GM19099 (cell line): ENCODE data around the gene MAST3.

Experiments
- POLR2A ChIP-seq: IDR thresholded peaks from 3 replicates; pipeline ENCODE4 v1.6.1; 2011; ENCODE audit warnings: low read depth; ENCODE audit not compliant: insufficient read length; ENCODE audit errors: extremely low read depth

The MAST3 gene

DNA sequence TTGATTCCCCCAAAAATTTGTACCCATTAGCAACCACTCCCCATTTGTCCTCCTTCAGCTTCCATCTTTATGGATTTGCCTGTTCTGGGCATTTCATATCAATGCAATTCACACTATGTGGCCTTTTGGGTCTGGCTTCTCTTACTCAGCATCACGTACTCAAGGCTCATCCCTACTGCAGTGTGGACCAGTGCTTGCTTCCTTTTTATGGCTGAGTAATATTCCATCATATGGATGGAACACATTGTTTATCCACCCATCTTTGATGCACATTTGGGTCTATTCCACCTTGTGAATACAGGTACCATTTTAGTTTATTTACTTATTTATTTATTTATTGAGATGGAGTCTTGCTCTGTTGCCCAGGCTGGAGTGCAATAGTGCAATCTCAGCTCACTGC is 42.9 kb downstream of the MAST3 start:
- TF ChIP-seq POLR2A: no peak

DNA sequence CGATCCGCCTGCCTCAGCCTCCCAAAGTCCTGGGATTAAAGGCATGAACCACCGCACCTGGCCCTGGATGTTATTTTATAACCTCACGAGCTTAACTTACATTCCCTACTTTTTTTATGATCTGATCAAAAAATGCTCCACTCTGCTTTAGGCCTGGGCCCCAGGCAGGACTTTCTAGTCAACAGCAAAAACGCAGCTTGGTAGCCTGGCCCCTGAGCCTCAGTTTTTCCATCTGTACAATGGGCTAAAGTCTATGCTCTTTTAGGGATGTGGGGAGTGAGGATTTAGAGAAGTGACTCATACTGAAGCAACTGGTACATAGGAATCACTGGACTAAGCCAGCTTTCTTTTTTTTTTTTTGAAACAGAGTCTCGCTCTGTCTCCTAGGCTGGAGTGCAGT is 43.5 kb downstream of the MAST3 start:
- TF ChIP-seq POLR2A: no peak

DNA sequence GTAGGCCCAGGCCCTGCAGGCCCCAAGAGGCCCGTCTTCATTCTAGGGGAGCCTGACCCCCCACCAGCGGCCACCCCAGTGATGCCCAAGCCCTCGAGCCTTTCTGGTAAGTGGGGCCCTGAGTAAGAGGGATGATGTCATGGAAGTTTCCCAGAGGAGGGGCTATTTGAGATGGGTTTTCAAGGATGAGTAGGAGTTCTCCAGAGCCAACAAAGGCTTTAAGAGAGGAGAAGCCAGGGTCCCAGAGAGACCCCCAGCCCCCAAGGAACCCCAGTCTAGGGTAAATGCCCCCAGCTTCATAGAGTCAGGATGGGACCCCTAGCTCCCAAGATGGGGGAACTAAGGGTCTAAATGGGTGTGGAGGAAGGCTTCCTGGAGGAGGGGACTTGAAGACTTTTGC is 46.3 kb downstream of the MAST3 start:
- no peak for TF ChIP-seq POLR2A

DNA sequence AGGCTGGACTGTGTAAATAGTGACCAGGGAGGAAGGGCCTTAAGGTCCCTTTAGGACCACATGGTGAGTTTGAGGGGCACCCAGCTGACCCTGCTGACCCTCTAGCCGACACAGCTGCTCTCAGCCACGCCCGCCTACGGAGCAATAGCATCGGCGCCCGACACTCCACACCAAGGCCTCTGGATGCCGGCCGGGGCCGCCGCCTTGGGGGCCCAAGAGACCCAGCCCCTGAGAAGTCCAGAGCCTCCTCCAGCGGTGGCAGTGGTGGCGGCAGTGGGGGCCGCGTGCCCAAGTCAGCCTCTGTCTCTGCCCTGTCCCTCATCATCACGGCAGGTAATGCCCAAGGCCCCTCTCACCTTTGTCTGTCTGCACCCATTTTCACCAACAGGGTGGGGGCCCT is 46.8 kb downstream of the MAST3 start:
- TF ChIP-seq POLR2A: no peak

DNA sequence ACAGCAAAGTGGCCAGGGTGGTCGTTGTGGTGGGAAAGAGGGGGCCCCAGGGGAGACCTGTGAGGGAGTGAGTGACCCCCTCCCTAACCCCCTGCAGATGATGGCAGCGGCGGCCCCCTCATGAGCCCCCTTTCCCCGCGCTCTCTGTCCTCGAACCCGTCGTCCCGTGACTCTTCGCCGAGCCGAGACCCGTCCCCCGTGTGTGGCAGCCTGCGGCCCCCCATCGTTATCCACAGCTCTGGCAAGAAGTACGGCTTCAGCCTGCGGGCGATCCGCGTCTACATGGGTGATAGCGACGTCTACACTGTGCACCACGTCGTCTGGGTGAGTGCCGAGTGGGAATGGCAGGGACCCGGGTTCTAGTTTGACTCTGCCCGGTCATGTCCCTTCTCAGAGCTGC is 47.3 kb downstream of the MAST3 start:
- no peak for TF ChIP-seq POLR2A

DNA sequence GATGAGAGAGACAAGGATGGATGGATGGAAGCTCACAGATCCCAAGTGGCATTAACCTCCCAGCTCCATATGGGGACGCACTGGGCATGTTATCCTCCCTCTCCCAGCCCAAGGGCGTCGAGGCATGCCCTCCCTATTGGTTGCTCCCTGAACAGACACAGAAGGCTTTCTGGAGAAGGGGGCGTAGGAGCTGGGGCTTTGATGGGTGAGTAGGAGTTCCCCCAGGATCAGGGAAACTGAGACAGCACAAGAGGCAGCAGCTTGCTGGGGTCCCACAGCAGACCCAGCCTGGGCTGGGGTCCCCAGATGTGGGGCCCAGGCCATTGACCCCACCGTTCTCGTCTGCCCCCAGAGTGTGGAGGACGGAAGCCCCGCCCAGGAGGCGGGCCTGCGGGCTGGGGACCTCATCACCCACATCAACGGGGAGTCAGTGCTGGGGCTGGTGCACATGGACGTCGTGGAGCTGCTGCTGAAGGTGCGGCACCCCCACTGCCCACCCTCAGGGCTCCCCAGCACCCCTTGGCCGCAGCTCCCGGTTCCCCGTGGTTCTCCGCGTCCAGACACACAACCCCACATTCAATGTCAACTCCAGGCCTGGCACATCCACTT is 47.9 kb downstream of the MAST3 start:
- TF ChIP-seq POLR2A: no peak

DNA sequence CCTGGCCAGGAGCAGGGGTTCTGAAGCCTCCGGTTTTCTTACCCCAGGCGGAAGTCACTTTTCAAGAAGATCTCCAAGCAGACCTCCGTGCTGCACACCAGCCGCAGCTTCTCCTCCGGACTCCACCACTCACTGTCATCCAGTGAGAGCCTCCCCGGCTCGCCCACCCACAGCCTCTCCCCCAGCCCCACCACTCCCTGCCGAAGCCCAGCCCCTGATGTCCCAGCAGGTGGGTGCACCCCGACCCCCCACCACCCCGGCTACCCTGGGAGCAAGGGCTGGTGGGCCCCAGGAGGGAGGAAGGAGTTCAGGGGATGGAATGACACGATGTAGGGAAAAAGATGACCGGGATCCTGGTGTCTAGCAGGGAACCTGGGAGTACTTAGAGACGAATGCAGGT is 49.8 kb downstream of the MAST3 start:
- TF ChIP-seq POLR2A: no peak

DNA sequence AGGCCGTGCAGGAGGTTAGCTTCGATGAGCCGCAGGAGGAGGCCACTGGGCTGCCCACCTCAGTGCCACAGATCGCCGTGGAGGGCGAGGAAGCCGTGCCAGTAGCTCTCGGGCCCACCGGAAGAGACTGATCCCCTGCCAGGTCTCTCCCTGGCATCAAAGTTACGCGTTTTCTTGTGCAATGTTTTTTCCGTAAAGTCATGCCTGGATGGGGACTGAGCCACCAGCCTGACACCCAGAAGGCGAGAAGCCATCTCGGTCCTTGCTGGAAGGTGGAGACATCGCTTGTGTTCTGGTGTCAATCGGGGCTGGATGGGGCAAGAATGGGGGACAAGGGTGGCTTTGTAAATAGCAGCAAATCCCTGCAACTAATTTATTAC is 52.0 kb downstream of the MAST3 start:
- no peak for TF ChIP-seq POLR2A

DNA sequence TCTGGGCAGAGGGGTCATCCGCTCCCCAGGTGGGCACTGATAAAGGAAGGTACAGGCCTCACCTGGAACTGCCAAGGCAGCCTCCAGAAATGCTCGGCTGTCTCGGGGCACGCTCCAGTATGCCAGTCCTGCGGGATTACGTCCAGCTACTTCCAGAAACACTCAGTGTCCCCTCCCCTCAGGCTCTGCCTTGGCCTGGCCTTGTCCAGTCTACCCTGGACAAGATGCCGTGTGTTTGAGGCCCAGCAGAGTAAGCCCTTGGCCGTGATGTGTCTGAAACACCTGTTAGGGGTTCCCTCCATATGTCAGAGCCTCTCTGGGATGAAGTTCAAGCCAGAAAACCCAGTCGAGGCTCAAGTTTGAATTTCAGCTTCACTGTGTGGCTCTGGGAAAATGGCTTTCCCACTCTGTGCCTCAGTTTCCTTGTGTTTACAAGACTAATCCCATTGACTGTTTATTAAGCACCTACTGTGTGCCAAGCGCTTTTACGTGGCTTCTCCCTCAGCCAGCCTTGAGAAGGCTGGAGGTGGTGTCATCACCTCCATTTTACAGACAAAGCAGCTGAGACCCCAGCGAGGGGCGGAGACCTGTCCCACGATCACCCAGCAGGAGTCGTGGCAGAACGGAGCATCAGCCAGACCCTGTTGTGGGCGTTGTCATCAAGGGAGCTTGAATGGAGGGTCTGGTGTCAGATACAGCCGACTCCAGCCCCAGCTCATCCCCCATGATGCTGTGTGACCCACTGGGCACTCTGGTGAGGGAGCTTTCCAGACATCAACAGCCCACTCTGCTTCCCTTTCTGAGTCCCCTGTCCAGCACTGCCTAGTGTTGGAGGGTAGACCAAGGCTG is 53.4 kb downstream of the MAST3 start:
- no peak for TF ChIP-seq POLR2A

DNA sequence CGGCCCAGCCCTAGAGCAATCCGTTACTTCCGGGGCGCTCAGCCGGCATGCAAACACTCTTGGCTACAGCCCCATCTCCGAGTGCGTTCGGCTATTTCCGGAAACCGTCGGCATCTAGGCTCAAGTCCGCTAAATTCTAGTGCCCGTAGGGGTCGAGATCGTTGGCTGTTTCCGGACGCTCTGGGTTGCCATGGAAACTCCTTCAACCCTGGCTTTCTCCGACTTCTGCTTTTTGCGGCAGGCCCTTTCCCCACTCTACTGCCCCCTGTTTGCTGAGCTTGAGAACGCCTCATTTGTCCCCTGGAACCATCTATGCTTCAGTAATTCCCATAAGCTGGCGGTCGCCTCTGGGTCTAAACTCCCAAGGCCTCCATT is 54.9 kb downstream of the MAST3 start:
- peak; percentile 71 for TF ChIP-seq POLR2A

DNA sequence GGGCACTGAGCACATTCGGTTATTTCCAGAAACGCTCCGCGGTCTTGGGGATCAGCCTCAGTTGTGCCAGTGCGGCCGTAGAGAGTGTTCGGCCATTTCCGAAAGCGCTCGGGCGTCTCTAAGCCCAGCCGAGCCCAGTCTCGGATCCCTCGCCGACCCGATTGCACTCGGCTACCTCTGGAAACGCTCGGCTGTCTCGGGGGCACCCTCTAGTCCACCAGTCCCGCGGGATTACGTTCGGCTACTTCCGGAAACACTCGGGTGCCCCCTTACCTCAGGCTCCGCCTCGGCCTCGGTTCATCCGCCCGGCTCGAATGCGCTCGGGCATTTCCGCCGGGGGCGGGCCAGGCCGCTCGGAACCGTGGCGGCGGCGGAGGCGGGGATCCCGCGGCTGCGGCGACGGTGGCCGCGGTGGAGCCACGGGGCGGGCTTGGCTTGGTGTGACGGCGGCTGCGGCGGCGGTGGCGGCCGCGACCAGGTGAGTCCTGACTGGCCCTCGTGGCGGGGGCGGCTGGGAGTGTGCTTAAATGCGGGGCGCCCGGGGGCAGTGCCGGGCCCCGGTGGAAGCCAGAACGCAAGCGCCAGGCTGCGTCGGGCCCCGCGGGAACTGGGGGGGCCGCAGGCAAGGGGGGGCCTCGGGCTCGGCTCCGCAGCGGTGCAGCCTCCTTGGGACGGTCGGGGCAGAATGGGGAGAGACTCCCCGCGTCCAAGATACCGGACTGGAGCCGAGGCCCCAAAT is 55.4 kb downstream of the MAST3 start, which contains the start of gene PIK3R2:
Gene PIK3R2, plus strand, starts transcription at position 347 of the 739 bp plus-strand sequence. CDS start 2,717 bp downstream, outside the sequence.
- peak; percentile 46 for TF ChIP-seq POLR2A

DNA sequence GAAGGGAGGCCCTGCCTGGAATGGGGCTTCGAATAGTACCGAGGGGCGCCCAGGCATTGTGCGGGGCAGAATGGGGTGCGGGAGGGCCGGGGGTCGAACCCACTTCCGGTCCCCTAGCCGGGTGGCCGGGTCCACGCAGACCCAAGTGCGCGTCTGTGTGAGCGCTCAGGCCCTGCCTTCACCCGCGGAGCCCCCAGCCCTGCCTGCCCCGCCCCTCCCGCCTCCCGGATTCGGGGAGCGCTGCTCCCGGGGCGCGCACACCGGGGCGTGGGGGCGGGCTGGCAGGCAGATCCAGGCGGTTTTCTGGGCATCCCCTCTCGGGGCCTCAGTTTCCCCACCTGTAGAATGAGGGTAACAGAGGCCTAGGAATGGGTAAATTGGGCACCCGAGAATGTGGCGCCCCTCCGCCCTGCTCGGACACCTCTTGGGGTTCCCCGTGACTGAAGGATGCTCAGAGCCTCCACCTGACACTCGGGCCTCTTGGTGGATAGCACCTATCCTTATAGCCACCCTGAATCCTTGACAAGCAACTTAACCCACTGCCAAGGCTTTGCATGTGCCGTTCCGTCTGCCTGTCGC is 56.1 kb downstream of the MAST3 start:
- no peak for TF ChIP-seq POLR2A

DNA sequence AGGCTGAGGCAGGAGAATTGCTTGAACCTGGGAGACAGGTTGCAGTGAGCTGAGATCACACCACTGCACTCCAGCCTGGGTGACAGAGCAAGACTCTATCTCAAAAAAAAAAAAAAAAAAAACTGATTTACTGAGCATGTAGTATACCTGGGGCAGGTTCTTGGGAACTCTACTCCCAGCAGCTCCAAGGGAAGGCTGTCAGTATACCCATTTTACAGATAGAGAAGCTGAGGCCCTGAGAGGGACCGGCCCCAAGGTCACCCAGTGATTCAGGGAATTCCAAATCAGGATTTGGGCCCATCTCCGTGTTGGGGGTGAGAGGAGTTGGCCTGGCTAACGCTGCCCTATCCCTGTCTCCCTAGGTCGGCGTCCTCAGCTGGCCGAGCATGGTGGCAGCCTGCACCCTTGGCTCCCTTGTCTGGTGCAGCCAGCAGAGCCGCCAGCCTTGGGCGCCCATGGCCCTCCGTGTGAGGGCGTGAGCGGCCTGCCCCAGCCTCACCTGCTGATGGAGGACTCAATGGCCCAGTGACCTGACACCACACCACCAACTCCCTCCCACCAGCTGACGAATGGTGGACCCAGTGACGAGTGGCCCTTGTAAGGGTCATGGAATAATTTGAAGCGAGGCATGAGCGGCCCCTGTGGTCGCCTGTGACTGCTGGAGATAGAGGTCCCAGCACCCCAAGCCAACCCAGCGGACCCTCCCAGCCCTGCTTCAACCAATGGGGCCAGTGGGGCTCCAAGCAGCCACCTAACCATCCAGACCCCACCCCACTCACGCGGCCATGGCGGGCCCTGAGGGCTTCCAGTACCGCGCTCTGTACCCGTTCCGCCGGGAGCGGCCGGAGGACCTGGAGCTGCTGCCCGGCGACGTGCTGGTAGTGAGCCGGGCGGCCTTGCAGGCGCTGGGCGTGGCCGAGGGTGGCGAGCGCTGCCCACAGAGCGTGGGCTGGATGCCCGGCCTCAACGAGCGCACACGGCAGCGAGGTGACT is 57.8 kb downstream of the MAST3 start:
- TF ChIP-seq POLR2A: no peak

DNA sequence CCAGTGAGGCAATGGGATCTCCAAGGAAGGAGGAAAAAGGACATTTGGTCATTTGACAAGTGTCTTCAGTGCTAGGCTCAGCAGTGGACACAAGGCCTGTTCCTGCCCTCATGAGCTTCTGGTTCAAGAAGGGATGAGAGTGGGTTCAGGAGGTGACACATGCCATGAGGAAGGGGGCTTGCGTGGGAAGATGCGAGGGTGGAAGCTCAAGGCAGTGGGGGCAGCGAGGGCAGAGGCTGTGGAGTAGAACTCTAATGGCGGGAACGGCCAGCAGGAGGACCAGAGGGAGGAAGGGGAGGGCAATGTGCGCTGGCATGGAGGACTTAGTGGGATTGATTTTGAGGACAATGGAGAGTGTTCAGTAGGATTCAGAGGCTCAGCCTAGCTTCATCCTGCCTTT is 58.7 kb downstream of the MAST3 start:
- TF ChIP-seq POLR2A: no peak

DNA sequence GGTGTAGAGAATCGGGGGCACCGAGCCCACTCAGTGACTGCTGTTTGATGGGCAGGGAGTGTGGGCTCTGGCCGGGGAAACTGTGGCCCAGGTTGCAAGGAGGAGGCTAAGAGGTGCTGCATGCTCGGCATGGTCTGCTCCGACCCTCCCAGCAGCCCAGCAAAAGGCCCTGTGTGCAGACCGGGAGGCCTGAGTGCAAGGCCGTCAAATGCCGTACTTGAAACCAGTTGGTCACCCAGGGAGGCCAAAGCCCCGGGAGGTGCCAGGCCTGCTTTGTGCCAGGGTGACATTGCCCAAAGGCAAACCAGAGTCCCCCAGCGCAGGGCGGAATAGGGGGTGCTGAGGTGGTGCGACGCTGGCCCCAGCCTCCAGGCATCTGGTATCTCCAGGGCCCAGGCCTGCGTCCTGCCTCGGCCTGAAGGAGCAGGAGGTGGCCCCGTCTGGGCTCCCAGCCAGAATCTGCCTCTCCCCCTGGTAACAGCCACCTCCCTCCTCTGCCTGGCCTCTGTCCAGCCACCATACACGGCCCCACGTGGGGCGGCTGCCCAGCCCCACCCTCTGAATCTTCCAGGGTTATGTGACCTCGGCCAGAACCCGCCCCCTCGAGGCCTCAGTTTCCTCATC is 59.4 kb downstream of the MAST3 start:
- no peak for TF ChIP-seq POLR2A
